Activated CD8-positive, alpha-beta memory T cell treated with anti-CD3 and anti-CD28 coated beads, Interleukin-2, amount 50 U/mL, for 24 hours (primary cell): ENCODE measurements around the gene UPK3A.

Source experiments
- DNase-seq: peaks from one replicate; pipeline ENCODE4 v3.0.0-alpha.2; 2020; ENCODE audit errors: extremely low read depth

Gene UPK3A

GRCh38 chr22:45284705-45285262, at the start of gene UPK3A:
Gene UPK3A, plus strand, starts transcription at chr22:45284949. Its CDS starts 65 bp downstream, at chr22:45285014.
- DNase-seq = no peak

GRCh38 chr22:45235101-45235777, 49.5 kb upstream of the UPK3A start:
- no peak for DNase-seq

GRCh38 chr22:45235851-45236342, 48.9 kb upstream of the UPK3A start:
- DNase-seq = no peak

- DNase-seq = no peak
Observed at GRCh38 chr22:45237065-45237990, 47.4 kb upstream of the UPK3A start.

- no peak for DNase-seq
Observed at GRCh38 chr22:45238076-45238956, 46.4 kb upstream of the UPK3A start.

- DNase-seq = no peak
Observed at GRCh38 chr22:45238957-45239680, 45.6 kb upstream of the UPK3A start.

- no peak for DNase-seq
Observed at GRCh38 chr22:45239681-45240051, 45.1 kb upstream of the UPK3A start.

- DNase-seq = no peak
Observed at GRCh38 chr22:45240104-45240809, 44.5 kb upstream of the UPK3A start.

GRCh38 chr22:45240810-45241631, 43.7 kb upstream of the UPK3A start, which contains the start of gene KIAA0930:
Gene KIAA0930, minus strand, starts transcription at chr22:45240894. Its CDS starts 191 bp downstream, at chr22:45240703.
- DNase-seq = peak; percentile 46

GRCh38 chr22:45242778-45243191, 42.0 kb upstream of the UPK3A start:
- no peak for DNase-seq

- DNase-seq = no peak
Observed at GRCh38 chr22:45244916-45245315, 39.8 kb upstream of the UPK3A start.

GRCh38 chr22:45246060-45246985, 38.4 kb upstream of the UPK3A start:
- no peak for DNase-seq

GRCh38 chr22:45248832-45249561, 35.8 kb upstream of the UPK3A start:
- DNase-seq = no peak

GRCh38 chr22:45251825-45252224, 32.9 kb upstream of the UPK3A start:
- no peak for DNase-seq

- DNase-seq = no peak
Observed at GRCh38 chr22:45253039-45253641, 31.6 kb upstream of the UPK3A start.

- no peak for DNase-seq
Observed at GRCh38 chr22:45254388-45254787, 30.4 kb upstream of the UPK3A start.

GRCh38 chr22:45254789-45255278, 29.9 kb upstream of the UPK3A start:
- DNase-seq = no peak
